ENCODE results near the gene EIF2B2. TPM values are rescaled to one million over a fixed set of nuclear protein-coding genes. Genes with fewer than 3 reads are reported as not detected.

Gene EIF2B2
- total and polyA plus RNA-seq, 2 of the 13 experiments (the other 11 are each of a cell fraction or from before 2014, with no cell fraction given): 54.4 to 78.6 TPM

DNA sequence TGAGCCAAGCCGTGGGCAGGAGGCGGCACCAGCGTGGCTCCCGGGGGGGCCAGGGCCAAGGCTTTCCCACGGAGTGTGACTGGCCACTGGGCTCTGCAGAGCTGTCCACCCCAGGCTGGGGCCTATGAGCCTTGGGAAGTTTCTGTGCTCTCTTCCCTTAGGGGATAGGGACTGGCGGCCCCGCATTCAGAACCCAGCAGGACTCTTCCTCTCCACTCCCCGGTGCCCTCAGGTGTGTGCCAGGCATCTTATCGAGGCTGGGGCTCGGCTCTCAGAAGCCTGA, 17.8 kb upstream of the EIF2B2 start:
- no peak for DNase-seq (ENCODE audit: low spot score)
- no TSS peak for BruUV-seq (replicated peaks)
- in situ Hi-C loops (cut with HindIII; ENCODE audit: extremely low pct_ligation_motif_present, low pct_unique_long_range_greater_than_20kb): no loop called here
- whole genome bisulfite sequencing (ENCODE audit: low lambda C conversion rate): 45% methylated on average over 4 of the region's 10 CpGs
- H3K4me2 ChIP-seq (ENCODE audit: low read depth, low read length): no peak overlapping the region
- no peak overlapping the region for H2AFZ ChIP-seq (ENCODE audit: low read length)
- peaks cover 4 to 38% of the 10 kb centered on the region in 2 experiments; a peak in 4 of 5 replicates for H3K27me3 ChIP-seq (ENCODE audit: control insufficient read depth in 1 of 2, insufficient read depth in 2 of 2, low read length in 2 of 2)
- peaks cover 8% of the 10 kb centered on the region for H3K4me1 ChIP-seq (ENCODE audit: insufficient read depth, low read length)
- POLR2A ChIA-PET: no interaction called here
- no peak overlapping the region for H3K9ac ChIP-seq (ENCODE audit: insufficient read depth, low read depth, low read length)
- intact Hi-C loops (cut with micrococcal nuclease; ENCODE audit: unreplicated experiment): no loop called here
- ATAC-seq: peak; percentile 29
- TF ChIP-seq, protein P1, sequence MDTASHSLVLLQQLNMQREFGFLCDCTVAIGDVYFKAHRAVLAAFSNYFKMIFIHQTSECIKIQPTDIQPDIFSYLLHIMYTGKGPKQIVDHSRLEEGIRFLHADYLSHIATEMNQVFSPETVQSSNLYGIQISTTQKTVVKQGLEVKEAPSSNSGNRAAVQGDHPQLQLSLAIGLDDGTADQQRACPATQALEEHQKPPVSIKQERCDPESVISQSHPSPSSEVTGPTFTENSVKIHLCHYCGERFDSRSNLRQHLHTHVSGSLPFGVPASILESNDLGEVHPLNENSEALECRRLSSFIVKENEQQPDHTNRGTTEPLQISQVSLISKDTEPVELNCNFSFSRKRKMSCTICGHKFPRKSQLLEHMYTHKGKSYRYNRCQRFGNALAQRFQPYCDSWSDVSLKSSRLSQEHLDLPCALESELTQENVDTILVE (CRISPR knock-in tag; IDR thresholded peaks at IDR 0.05): no peak
- TF ChIP-seq BCL6 (CRISPR knock-in tag; IDR thresholded peaks at IDR 0.05) (no peak), ZNF101 (CRISPR knock-in tag; IDR thresholded peaks at IDR 0.05; ENCODE audit: borderline replicate concordance, low read depth) (no peak), ARHGAP35 (CRISPR knock-in tag; IDR thresholded peaks at IDR 0.05; ENCODE audit: borderline replicate concordance) (no peak)
- TF ChIP-seq, protein P2, sequence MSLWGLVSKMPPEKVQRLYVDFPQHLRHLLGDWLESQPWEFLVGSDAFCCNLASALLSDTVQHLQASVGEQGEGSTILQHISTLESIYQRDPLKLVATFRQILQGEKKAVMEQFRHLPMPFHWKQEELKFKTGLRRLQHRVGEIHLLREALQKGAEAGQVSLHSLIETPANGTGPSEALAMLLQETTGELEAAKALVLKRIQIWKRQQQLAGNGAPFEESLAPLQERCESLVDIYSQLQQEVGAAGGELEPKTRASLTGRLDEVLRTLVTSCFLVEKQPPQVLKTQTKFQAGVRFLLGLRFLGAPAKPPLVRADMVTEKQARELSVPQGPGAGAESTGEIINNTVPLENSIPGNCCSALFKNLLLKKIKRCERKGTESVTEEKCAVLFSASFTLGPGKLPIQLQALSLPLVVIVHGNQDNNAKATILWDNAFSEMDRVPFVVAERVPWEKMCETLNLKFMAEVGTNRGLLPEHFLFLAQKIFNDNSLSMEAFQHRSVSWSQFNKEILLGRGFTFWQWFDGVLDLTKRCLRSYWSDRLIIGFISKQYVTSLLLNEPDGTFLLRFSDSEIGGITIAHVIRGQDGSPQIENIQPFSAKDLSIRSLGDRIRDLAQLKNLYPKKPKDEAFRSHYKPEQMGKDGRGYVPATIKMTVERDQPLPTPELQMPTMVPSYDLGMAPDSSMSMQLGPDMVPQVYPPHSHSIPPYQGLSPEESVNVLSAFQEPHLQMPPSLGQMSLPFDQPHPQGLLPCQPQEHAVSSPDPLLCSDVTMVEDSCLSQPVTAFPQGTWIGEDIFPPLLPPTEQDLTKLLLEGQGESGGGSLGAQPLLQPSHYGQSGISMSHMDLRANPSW (CRISPR knock-in tag; IDR thresholded peaks at IDR 0.05; ENCODE audit: borderline replicate concordance): no peak
- H3K36me3 ChIP-seq (replicated peaks in 1 of 2; ENCODE audit: control insufficient read depth in 1 of 2, insufficient read depth in 2 of 2, low read length in 2 of 2): no peaks in the 10 kb centered on the region
- no peaks in the 10 kb centered on the region for H4K20me1 ChIP-seq (ENCODE audit: insufficient read depth, low read length)
- FAIRE-seq: no peak
- CTCF ChIA-PET (ENCODE audit: low intra/inter-chr PET ratio, low total read pairs): no interaction called here
- no peak overlapping the region for H3K4me3 ChIP-seq (replicated peaks in 1 of 3; ENCODE audit: insufficient read depth in 1 of 3, low read depth in 2 of 3, low read length in 3 of 3)
- no peaks in the 10 kb centered on the region for H3K9me3 ChIP-seq (ENCODE audit: low read length)
- no peaks in the 10 kb centered on the region for H3K79me2 ChIP-seq (ENCODE audit: insufficient read depth, low read length)
- H3K27ac ChIP-seq (ENCODE audit: extremely low read length, insufficient read depth, low read length): no peak overlapping the region

Measured in HepG2 (cell line).